Endothelial cell of coronary artery (primary cell): ENCODE data around the gene LHX1. TPM values are rescaled to one million over a fixed set of nuclear protein-coding genes. Genes with fewer than 3 reads are reported as not detected.

Experiments used
- total RNA-seq: library from RNA; depleted of rRNA; stranded (reverse); fragments of >200 nt; gene quantifications from 2 replicates; pipeline ENCODE4 v1.2.3, GENCODE V29; 2014

The LHX1 gene
- total RNA-seq: not detected in 2 replicates

DNA sequence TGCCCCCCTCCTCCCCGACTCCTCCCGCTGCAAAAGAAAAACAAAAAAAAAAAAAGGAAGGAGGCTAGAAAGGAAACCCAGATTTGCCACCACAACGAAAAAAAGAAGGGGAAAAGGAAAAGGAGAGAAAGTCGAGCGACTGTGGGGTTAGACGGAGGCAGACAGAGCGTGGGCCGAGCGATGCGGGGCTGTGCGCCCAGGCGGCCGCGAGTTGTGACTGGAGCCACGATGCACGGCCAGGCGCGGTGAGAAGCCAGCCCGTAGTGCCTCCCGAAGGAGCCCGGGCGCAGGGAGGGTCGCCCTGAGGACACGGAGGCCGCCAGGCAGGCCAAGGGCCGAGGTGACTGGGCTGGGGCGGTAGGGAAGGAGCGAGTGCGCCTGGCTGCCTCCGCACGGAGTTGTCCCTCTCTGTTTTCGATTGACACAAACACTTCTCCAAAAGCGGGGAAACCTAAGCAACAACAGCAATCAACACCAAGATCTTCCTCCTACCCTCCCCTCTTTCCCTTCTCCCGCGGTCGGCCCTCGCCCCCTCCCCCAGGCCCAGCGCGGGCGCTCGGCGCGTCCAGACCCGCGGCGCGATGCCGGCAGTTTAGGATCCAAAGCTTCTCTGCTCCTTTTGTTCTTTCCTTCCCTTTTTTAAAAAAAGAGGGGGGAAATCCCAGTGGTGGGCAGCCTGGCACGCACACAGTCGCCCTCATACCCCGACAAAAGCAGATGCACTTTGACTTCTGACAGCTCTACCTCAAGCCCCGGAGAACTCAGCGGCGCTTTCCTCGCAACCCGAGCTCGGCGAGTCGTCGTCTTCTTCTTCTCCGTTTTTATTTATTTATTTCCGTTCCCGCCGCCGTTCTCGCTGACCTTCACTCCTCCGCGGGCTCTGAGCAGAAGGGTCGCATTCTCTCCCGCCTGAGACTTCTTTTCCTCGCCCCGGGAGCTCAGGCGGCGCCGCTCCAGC is at the start of gene LHX1:
LHX1 (plus strand) TSS at position 475 of the 958 bp plus-strand sequence. CDS start 723 bp downstream, outside the sequence.

GRCh38 chr17:36948717-36949460 is 11.6 kb downstream of the LHX1 start, which contains the start of gene AATF:
AATF (plus strand) TSS chr17:36948954; CDS start chr17:36949126, 172 bp downstream.

Other genes starting within 250 kb of the LHX1 start
- 31.4 and 37.1 TPM in 2 replicates for gene AATF, start 11.5 kb downstream of the LHX1 start, total RNA-seq